Measurements from ENCODE around the gene SLX9. TPM values are rescaled to one million over a fixed set of nuclear protein-coding genes. Genes with fewer than 3 reads are reported as not detected.

Gene SLX9
- polyA plus RNA-seq, 12 donors, result 12.8 to 34.5 (median 15.4) TPM; not detected in 1

DNA sequence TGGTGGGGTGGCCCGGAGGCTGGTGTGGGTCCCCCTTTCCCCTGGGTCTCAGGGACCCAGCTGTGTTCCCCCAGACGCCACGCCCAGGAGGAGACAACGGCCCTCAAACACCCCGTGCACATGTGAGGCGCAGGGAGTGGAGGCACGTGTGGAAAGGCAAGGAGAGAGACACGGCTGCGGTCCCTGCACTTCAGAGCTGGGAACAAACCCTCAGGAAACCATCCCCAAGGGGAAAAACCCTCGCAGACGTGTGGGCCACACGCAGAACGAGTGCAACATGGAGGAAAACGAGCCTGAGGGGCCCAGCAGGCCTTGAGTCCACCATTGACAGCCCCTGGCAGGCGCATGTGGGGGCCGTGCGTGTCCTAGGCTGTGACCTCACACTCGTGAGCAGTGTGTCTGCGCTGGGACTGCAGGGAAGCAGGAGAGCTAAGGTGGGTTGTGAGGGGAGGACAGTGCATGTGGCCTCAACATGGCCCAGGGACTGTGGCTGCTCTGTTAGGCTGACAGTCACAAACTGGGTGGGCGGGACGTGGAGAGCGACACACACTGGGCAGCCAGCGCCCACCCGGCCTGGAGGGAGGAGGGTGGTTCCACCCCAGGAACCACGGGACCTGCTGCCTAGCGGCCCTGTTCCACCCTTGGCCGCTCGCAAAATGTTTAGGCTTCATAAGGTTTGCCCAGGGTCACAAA, 39.1 kb upstream of the SLX9 start:
- DNase-seq, result no peak

- no peak for DNase-seq
Measured at GRCh38 chr21:44901391-44902074, 38.3 kb upstream of the SLX9 start.

- DNase-seq, result no peak
Measured at GRCh38 chr21:44902268-44903049, 37.4 kb upstream of the SLX9 start.

GRCh38 chr21:44903050-44903685, 36.7 kb upstream of the SLX9 start:
- no peak for DNase-seq

GRCh38 chr21:44903689-44904088, 36.1 kb upstream of the SLX9 start:
- DNase-seq, result no peak

DNA sequence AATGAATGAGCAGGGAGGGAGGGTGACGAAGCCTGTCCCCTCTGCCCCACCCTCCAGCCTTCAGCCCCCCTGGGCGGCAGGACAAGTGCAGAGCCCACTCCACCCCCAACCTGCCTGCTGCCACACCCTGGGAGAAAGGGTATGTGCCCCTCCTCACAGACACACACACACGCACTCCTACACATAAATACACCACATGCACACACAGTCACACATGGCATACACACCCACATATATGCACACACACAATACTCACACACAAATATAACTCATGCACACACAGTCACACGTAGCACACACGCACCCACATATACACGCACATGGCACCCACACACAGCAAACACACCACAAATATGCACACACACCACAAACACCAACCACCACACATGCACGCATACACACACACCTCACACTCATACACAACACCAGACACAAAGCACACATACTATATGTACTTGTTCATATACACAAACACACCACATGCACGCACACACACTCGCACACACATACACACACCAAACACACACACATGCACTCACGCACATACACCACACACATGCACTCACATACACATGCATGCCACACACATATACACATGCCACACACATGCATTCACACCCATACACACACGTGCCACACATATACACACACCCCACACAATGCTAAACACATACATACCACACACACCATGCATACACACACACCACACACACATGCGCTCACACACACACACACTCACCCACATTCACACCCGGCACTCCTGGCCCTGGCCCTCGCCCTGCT, 35.5 kb upstream of the SLX9 start:
- no peak for DNase-seq

DNA sequence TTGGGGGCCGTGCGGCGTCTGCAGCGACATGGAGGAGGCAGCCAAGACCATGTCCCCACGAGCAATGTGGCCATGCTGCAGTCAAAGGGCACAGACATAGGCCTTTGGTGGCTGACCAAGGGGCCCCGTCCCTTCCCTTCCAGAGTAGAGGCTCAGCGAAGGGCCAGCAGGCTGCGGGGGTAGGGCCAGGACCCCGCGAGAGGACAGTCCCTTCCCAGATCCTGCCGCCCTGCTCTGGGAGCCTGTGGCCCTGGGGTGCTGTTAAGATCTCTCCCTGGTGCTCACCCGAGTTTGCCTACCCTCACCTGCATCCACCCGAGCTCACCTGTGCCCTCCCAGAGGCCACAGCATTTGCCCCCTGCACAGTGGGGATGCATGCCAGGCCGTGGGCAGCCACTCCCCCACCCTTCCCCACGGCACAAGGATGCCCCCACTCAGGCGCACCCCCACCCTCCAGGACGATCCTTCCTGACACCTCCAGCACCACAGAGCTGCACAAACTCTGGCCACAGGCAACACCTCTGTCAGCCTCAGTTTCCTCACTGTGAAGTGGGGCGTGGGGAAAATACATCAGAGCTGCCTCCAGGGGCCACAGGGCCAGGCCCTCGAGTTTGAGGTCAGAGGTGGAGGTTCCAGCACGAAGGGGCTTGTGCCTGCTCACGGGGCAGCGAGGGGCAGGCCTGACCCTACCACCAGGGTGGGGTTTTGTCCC, 34.7 kb upstream of the SLX9 start:
- no peak for DNase-seq

GRCh38 chr21:44905728-44906090, 34.1 kb upstream of the SLX9 start:
- DNase-seq, result no peak

DNA sequence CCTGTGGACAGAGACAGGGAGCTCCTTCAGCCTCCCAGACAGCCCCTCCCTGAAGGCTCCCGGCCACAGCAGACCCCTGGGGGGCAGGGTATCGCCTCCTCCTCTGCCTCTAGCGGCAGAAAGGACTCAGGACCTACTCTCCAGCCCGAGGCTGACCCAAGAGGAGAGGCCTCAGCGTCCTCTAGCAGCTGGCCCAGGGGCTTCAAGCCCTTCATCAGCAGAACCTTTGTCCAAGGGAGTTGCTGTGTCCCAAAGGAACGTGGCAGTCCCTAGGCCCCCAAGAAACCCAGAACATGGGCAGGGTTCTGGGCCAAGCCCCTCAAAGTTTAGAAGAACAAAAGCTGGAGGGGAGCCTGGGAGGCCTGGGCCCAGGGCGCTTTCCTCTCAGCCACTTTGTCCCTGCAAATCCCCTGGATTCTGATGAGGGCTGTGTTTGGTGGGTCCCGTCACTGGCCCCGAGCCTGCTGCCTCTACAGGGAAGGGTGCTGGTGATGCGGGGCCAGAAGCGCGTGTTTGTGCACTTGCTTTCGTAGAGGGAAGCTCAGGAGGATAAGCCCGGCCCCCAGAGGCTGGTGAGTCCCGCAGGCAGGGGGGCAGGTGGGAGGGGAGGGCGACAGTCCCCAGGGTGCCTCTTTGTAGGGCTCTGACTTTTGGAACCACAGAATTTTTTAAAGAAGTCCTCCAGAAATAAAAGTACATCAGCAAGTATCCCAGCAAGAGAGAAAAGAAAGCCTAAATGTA, 32.4 kb upstream of the SLX9 start:
- DNase-seq, result no peak

DNA sequence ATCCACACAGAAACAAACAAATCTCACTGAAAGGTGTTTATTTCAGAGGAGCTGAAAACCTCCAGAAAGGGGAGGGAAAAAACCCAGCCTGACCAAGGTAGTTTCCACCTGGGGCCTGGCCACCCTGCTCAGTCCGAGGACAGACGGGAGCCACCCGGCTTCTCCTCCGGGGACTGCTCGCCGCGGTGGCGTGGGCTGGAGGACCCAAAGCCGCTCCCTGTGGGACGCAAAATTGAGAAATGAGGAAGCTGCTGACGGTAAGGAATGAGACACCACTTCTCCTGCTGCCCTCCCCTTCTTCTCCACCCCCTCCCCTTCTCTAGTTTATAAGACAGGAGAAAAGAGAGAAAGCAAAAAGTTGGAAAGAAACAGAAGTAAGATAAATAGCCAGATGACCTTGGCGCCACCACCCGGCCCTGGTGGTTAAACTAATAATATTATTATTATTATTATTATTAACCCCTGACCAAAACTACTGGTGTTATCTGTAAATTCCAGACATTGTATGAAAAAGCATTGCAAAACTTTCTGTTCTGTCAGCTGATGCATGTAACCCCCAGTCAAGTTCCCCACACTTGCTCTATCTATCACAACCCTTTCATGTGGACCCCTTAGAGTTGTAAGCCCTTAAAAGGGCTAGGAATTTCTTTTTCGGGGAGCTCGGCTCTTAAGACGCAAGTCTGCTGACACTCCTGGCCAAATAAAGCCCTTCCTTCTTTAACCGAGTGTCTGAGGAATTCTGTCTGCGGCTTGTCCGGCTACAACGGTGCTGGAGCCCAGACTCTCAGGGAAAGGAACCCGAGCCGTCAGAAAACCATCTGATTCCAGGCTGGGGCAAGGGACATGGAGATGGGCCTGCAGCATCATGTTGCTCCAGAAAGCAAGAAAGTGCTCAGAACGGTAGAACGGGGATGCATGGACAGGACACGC, 31.6 kb upstream of the SLX9 start:
- no peak for DNase-seq

GRCh38 chr21:44908908-44909307, 30.9 kb upstream of the SLX9 start:
- DNase-seq, result no peak

GRCh38 chr21:44909719-44910118, 30.1 kb upstream of the SLX9 start:
- DNase-seq, result no peak

- no peak for DNase-seq
Measured at GRCh38 chr21:44910229-44911067, 29.4 kb upstream of the SLX9 start.

DNA sequence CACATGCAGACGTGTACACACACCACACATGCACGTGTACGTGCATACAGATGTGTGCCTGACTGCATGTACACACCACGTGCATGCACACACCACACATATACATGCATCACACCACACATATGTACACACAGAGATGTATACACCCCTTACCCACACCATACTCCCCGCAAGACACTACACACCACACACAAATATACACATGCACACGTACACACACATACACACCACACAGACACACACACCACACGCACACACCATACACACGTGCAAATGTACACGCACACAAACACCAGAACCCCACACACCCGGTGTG, 28.8 kb upstream of the SLX9 start:
- no peak for DNase-seq

GRCh38 chr21:44911384-44912157, 28.3 kb upstream of the SLX9 start:
- no peak for DNase-seq

GRCh38 chr21:44912158-44912473, 27.7 kb upstream of the SLX9 start:
- DNase-seq, result no peak
